Liver (tissue), 9 donors: ENCODE measurements around the gene TNIP3. TPM values are rescaled to one million over a fixed set of nuclear protein-coding genes. Genes with fewer than 3 reads are reported as not detected.

Experiments
- DNase-seq: peaks from one replicate; pipeline ENCODE4 v3.0.0-alpha.2; 2017; ENCODE audit warnings: low spot score
- H3K27ac ChIP-seq, 2 donors: one replicate each; pipeline ENCODE4 v1.7.0; 2013; ENCODE audit warnings: inconsistent platforms in 2 of 2, low read length in 2 of 2, control low read depth in 1 of 2, low read depth in 1 of 2, mild to moderate bottlenecking in 1 of 2
- H3K27me3 ChIP-seq, 4 donors: one replicate each; pipeline versions ENCODE4 v1.6.1 to v1.7.0; 2013; ENCODE audit warnings: low read length in 3 of 4, inconsistent platforms in 1 of 4, mild to moderate bottlenecking in 1 of 4, moderate library complexity in 1 of 4; ENCODE audit not compliant: control insufficient read depth in 4 of 4, insufficient read depth in 4 of 4
- H3K36me3 ChIP-seq, 4 donors: one replicate each; pipeline versions ENCODE4 v1.6.1 to v1.7.0; 2013; ENCODE audit warnings: low read length in 3 of 4, mild to moderate bottlenecking in 3 of 4, low read depth in 1 of 4, moderate library complexity in 1 of 4; ENCODE audit not compliant: control insufficient read depth in 4 of 4, insufficient read depth in 3 of 4
- H3K4me1 ChIP-seq, 4 donors: one replicate each; pipeline versions ENCODE4 v1.6.1 to v1.7.0; 2013; ENCODE audit warnings: low read length in 3 of 4, mild to moderate bottlenecking in 3 of 4, moderate library complexity in 1 of 4; ENCODE audit not compliant: control insufficient read depth in 4 of 4, insufficient read depth in 4 of 4
- H3K4me3 ChIP-seq, 3 donors: one replicate each; pipeline versions ENCODE4 v1.6.1 to v1.7.0; 2013; ENCODE audit warnings: low read length in 3 of 3, control low read depth in 1 of 3, low read depth in 1 of 3, mild to moderate bottlenecking in 1 of 3
- H3K9ac ChIP-seq, 2 donors: one replicate each; pipeline ENCODE4 v1.7.0; 2013; ENCODE audit warnings: low read length in 2 of 2, mild to moderate bottlenecking in 2 of 2, moderate library complexity in 2 of 2, control low read depth in 1 of 2, low read depth in 1 of 2
- H3K9me3 ChIP-seq, 4 donors: one replicate each; pipeline versions ENCODE4 v1.6.1 to v1.7.0; 2013; ENCODE audit warnings: low read length in 3 of 4; ENCODE audit not compliant: control insufficient read depth in 4 of 4
- ATF3 ChIP-seq: IDR thresholded peaks from 2 replicates; pipeline ENCODE4 v1.6.1; 2016; ENCODE audit warnings: antibody characterized with exemption
- CTCF ChIP-seq: fragments of 150-350 bp; IDR thresholded peaks from 2 replicates; pipeline ENCODE4 v1.5.1; 2017; ENCODE audit warnings: improper control_type of control experiment, low read depth, low read length; ENCODE audit not compliant: missing input control
- EGR1 ChIP-seq, 2 donors: IDR thresholded peaks; 2 replicates each; pipeline ENCODE4 v1.6.1; 2016 to 2018; ENCODE audit warnings: antibody characterized with exemption in 2 of 2, low read depth in 2 of 2
- FOXA1 ChIP-seq: IDR thresholded peaks from 2 replicates; pipeline ENCODE4 v1.6.1; 2016; ENCODE audit warnings: antibody characterized with exemption
- FOXA2 ChIP-seq: IDR thresholded peaks from 2 replicates; pipeline ENCODE4 v1.6.1; 2016; ENCODE audit warnings: antibody characterized with exemption
- GABPA ChIP-seq, 2 donors: IDR thresholded peaks in 1 of 2; conservative IDR thresholded peaks in 1 of 2; 2 replicates each; pipeline ENCODE4 v1.6.1; 2016; ENCODE audit warnings: antibody characterized with exemption in 2 of 2, mild to moderate bottlenecking in 1 of 2, moderate library complexity in 1 of 2
- HNF4A ChIP-seq, 2 donors: conservative IDR thresholded peaks; 2 replicates each; pipeline ENCODE4 v1.6.1; 2016; ENCODE audit warnings: antibody characterized with exemption in 2 of 2, mild to moderate bottlenecking in 2 of 2
- HNF4G ChIP-seq: IDR thresholded peaks from 2 replicates; pipeline ENCODE4 v1.6.1; 2016; ENCODE audit warnings: antibody characterized with exemption
- JUND ChIP-seq, 2 donors: IDR thresholded peaks; 2 replicates each; pipeline ENCODE4 v1.6.1; 2016; ENCODE audit warnings: antibody characterized with exemption in 2 of 2
- MAX ChIP-seq: IDR thresholded peaks from 2 replicates; pipeline ENCODE4 v1.6.1; 2016; ENCODE audit warnings: antibody characterized with exemption
- NR2F2 ChIP-seq: IDR thresholded peaks from 2 replicates; pipeline ENCODE4 v1.6.1; 2016; ENCODE audit warnings: antibody characterized with exemption
- RAD21 ChIP-seq, 2 donors: IDR thresholded peaks; 2 replicates each; pipeline ENCODE4 v1.6.1; 2016; ENCODE audit warnings: antibody characterized with exemption in 2 of 2, mild to moderate bottlenecking in 2 of 2
- REST ChIP-seq: IDR thresholded peaks from 2 replicates; pipeline ENCODE4 v1.6.1; 2016; ENCODE audit warnings: antibody characterized with exemption, mild to moderate bottlenecking
- RXRA ChIP-seq, 2 donors: IDR thresholded peaks; 2 replicates each; pipeline ENCODE4 v1.6.1; 2017 to 2018; ENCODE audit warnings: antibody characterized with exemption in 2 of 2, mild to moderate bottlenecking in 1 of 2
- SP1 ChIP-seq: IDR thresholded peaks from 2 replicates; pipeline ENCODE4 v1.6.1; 2018; ENCODE audit warnings: antibody characterized with exemption, mild to moderate bottlenecking
- TAF1 ChIP-seq: conservative IDR thresholded peaks from 2 replicates; pipeline ENCODE4 v1.6.1; 2016; ENCODE audit warnings: antibody characterized with exemption, mild to moderate bottlenecking
- YY1 ChIP-seq: IDR thresholded peaks from 2 replicates; pipeline ENCODE4 v1.6.1; 2016; ENCODE audit warnings: antibody characterized with exemption, mild to moderate bottlenecking
- ZBTB33 ChIP-seq: IDR thresholded peaks from 2 replicates; pipeline ENCODE4 v1.6.1; 2016; ENCODE audit warnings: antibody characterized with exemption
- WGBS: extraction: QIAGEN DNeasy Blood & Tissue Kit; methylation state at CpG from one replicate; pipeline ENCODE4 v1.1.7; 2013; 5-methylcytosine and 5-hydroxymethylcytosine counted together
- polyA plus RNA-seq, 2 donors: library from polyadenylated mRNA; stranded (reverse) in 1 of 2; unstranded in 1 of 2; fragments of 200-250 nt in 1 of 2; fragments of >200 nt in 1 of 2; fragmentation: Nextera tagmentation in 1 of 2; extraction: Ambion mirVana in 1 of 2; gene quantifications; one replicate each; pipeline versions ENCODE4 v1.2.1 to v1.2.3, GENCODE V29; 2013 to 2015
- total RNA-seq, 2 donors: library from RNA; depleted of rRNA; stranded (reverse); fragments of >200 nt; gene quantifications; one replicate each; pipeline ENCODE4 v1.2.3, GENCODE V29; 2014
- donor health status: healthy.
- donor health status: healthy.
- donor health status: healthy.
- donor health status: healthy.
- donor health status: healthy.

Gene TNIP3
- under 1 TPM in 1 of 2 donors, not detected in 1; 0.25 TPM for total RNA-seq
- under 1 TPM in 1 of 2 donors, not detected in 1; 0.02 TPM for polyA plus RNA-seq

GRCh38 chr4:121164291-121164690, at the start of gene TNIP3:
TSS of gene TNIP3 (minus strand) at chr4:121164321. CDS start at chr4:121164125, 196 bp downstream.
- Histone ChIP-seq H3K4me1 (no peaks in the 10 kb centered on the region), H3K36me3 (no peaks in the 10 kb centered on the region), H3K9ac (no peak within 1 kb of the TSS), H3K9me3 (no peaks in the 10 kb centered on the region), H3K27ac (no peak within 1 kb of the TSS), H3K4me3 (no peak within 1 kb of the TSS), H3K27me3 (no peaks in the 10 kb centered on the region)
- DNase-seq, result no peak
- no peak for TF ChIP-seq CTCF
- no peak for TF ChIP-seq HNF4A (conservative IDR thresholded peaks at IDR 0.05)
- no peak for TF ChIP-seq EGR1 (IDR thresholded peaks at IDR 0.05; ENCODE audit: low read depth in 2 of 2)
- no peak for TF ChIP-seq MAX
- TF ChIP-seq HNF4G, result no peak
- no peak for TF ChIP-seq RAD21 (IDR thresholded peaks at IDR 0.05)
- TF ChIP-seq ATF3, result no peak
- TF ChIP-seq YY1, result no peak
- 67% methylated on average over 4 of the region's 4 CpGs for WGBS

GRCh38 chr4:121212806-121213205, 48.7 kb upstream of the TNIP3 start:
- Histone ChIP-seq H3K4me1 (no peaks in the 10 kb centered on the region), H3K9me3 (peaks cover 0 to 2% (median 0%) of the 10 kb centered on the region in 4 donors), H3K4me3 (no peak overlapping the region), H3K36me3 (no peaks in the 10 kb centered on the region), H3K9ac (no peak overlapping the region), H3K27ac (no peak overlapping the region), H3K27me3 (peaks cover 0 to 2% (median 0%) of the 10 kb centered on the region in 4 donors)
- DNase-seq, result no peak
- 60% methylated on average over 2 of the region's 2 CpGs for WGBS
- TF ChIP-seq FOXA2, result no peak
- TF ChIP-seq ATF3, result no peak
- no peak for TF ChIP-seq RXRA (IDR thresholded peaks at IDR 0.05)
- no peak for TF ChIP-seq HNF4A (conservative IDR thresholded peaks at IDR 0.05)
- TF ChIP-seq SP1, result no peak
- no peak for TF ChIP-seq EGR1 (IDR thresholded peaks at IDR 0.05; ENCODE audit: low read depth in 2 of 2)
- TF ChIP-seq ZBTB33, result no peak
- TF ChIP-seq CTCF, result no peak
- TF ChIP-seq RAD21 (IDR thresholded peaks at IDR 0.05), result no peak
- no peak for TF ChIP-seq REST
- no peak for TF ChIP-seq GABPA (IDR thresholded peaks at IDR 0.05 in 1 of 2, conservative IDR thresholded peaks at IDR 0.05 in 1 of 2)
- TF ChIP-seq YY1, result no peak
- TF ChIP-seq JUND (IDR thresholded peaks at IDR 0.05), result no peak
- no peak for TF ChIP-seq MAX
- TF ChIP-seq HNF4G, result no peak
- TF ChIP-seq NR2F2, result no peak
- TF ChIP-seq FOXA1, result no peak
- no peak for TF ChIP-seq TAF1
